Measurements from ENCODE around the gene PHOX2A.

The PHOX2A gene

DNA sequence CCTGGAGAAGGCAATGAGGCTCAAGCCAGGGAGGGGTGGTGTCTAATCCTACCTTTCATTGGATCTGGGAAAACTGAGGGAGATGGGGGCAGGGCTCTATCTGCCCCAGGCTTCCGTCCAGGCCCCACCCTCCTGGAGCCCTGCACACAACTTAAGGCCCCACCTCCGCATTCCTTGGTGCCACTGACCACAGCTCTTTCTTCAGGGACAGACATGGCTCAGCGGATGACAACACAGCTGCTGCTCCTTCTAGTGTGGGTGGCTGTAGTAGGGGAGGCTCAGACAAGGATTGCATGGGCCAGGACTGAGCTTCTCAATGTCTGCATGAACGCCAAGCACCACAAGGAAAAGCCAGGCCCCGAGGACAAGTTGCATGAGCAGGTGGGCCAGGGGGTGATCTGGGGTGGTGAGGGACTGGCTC lies 52.0 kb downstream of the PHOX2A start, which contains the start of gene FOLR1 (continued):
- TF ChIP-seq, protein P1, sequence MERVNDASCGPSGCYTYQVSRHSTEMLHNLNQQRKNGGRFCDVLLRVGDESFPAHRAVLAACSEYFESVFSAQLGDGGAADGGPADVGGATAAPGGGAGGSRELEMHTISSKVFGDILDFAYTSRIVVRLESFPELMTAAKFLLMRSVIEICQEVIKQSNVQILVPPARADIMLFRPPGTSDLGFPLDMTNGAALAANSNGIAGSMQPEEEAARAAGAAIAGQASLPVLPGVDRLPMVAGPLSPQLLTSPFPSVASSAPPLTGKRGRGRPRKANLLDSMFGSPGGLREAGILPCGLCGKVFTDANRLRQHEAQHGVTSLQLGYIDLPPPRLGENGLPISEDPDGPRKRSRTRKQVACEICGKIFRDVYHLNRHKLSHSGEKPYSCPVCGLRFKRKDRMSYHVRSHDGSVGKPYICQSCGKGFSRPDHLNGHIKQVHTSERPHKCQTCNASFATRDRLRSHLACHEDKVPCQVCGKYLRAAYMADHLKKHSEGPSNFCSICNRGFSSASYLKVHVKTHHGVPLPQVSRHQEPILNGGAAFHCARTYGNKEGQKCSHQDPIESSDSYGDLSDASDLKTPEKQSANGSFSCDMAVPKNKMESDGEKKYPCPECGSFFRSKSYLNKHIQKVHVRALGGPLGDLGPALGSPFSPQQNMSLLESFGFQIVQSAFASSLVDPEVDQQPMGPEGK (CRISPR knock-in tag; IDR thresholded peaks at IDR 0.05; ENCODE audit: borderline replicate concordance): no peak

DNA sequence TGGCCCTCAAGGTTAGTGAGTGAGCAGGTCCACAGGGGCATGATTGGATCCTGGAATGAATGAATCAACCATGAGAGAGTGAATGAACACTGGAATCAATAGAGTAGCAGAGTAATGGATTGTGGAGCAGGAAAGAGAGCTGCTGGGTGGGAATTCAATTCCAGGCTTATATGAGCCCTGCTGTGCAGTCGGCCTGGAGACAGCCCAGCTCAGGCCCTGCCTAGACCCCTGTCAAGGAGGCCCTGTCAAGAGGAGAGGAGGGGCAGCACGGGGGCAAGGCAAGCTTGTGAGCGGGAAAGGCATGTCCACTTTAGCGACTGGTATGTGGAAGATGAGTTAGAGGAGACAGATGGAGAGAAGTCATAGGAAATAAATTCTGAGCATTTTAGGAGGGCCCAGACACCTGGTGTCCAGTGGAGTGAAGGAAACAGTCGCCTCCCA lies 53.3 kb downstream of the PHOX2A start:
- TF ChIP-seq, protein P2, sequence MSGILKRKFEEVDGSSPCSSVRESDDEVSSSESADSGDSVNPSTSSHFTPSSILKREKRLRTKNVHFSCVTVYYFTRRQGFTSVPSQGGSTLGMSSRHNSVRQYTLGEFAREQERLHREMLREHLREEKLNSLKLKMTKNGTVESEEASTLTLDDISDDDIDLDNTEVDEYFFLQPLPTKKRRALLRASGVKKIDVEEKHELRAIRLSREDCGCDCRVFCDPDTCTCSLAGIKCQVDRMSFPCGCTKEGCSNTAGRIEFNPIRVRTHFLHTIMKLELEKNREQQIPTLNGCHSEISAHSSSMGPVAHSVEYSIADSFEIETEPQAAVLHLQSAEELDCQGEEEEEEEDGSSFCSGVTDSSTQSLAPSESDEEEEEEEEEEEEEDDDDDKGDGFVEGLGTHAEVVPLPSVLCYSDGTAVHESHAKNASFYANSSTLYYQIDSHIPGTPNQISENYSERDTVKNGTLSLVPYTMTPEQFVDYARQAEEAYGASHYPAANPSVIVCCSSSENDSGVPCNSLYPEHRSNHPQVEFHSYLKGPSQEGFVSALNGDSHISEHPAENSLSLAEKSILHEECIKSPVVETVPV (CRISPR knock-in tag; IDR thresholded peaks at IDR 0.05): no peak
- no peak for TF ChIP-seq ISL1 (CRISPR knock-in tag; IDR thresholded peaks at IDR 0.05)
- no peak for TF ChIP-seq GLIS3 (CRISPR knock-in tag; IDR thresholded peaks at IDR 0.05)
- TF ChIP-seq ESRRG (CRISPR knock-in tag; IDR thresholded peaks at IDR 0.05): no peak
- TF ChIP-seq ZNF565 (CRISPR knock-in tag; conservative IDR thresholded peaks at IDR 0.05; ENCODE audit: low read depth): no peak
- TF ChIP-seq, protein P3, sequence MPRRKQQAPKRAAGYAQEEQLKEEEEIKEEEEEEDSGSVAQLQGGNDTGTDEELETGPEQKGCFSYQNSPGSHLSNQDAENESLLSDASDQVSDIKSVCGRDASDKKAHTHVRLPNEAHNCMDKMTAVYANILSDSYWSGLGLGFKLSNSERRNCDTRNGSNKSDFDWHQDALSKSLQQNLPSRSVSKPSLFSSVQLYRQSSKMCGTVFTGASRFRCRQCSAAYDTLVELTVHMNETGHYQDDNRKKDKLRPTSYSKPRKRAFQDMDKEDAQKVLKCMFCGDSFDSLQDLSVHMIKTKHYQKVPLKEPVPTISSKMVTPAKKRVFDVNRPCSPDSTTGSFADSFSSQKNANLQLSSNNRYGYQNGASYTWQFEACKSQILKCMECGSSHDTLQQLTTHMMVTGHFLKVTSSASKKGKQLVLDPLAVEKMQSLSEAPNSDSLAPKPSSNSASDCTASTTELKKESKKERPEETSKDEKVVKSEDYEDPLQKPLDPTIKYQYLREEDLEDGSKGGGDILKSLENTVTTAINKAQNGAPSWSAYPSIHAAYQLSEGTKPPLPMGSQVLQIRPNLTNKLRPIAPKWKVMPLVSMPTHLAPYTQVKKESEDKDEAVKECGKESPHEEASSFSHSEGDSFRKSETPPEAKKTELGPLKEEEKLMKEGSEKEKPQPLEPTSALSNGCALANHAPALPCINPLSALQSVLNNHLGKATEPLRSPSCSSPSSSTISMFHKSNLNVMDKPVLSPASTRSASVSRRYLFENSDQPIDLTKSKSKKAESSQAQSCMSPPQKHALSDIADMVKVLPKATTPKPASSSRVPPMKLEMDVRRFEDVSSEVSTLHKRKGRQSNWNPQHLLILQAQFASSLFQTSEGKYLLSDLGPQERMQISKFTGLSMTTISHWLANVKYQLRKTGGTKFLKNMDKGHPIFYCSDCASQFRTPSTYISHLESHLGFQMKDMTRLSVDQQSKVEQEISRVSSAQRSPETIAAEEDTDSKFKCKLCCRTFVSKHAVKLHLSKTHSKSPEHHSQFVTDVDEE (CRISPR knock-in tag; IDR thresholded peaks at IDR 0.05): no peak
- TF ChIP-seq PPARA (CRISPR knock-in tag; IDR thresholded peaks at IDR 0.05; ENCODE audit: borderline replicate concordance): no peak
- TF ChIP-seq ZFP3 (CRISPR knock-in tag; IDR thresholded peaks at IDR 0.05): no peak
- ATAC-seq: no peak

DNA sequence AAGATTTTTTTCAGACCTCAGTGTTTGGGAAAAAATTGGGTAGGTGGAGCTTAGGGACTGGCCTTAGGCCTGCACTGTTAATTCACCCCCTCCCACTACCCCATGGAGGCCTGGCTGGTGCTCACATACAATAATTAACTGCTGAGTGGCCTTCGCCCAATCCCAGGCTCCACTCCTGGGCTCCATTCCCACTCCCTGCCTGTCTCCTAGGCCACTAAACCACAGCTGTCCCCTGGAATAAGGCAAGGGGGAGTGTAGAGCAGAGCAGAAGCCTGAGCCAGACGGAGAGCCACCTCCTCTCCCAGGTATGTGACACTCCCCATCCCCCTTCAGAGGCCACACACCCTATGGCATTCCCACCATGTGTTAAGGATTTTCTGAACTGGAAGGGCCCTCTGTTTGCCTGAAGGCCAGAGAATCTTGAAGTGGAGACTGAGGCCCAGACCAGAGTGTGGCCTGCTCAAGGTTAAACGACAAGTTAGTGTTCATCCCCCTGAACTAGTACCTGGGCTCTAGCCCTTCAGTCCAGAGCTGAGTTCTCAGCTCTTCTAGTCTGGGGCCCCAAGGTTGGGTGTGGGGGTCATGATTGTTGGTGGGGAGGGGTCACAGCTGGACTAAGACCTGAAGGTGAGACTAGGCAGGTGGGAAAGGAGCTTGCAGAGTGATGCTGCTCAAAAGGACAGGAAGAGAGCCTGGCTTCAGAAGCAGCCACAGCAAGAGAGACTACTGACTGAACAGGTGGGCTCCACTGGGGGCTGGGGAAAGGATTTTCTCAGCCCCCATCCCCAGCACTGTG lies 54.3 kb downstream of the PHOX2A start:
- ATAC-seq: no peak; the same call in 1 of the 3 replicates

More for the DNA sequence above, 54.3 kb downstream of the PHOX2A start:
- TF ChIP-seq BACH2 (CRISPR knock-in tag; IDR thresholded peaks at IDR 0.05; ENCODE audit: borderline replicate concordance) (no peak), RARB (CRISPR knock-in tag; IDR thresholded peaks at IDR 0.05) (no peak), ESRRG (CRISPR knock-in tag; IDR thresholded peaks at IDR 0.05) (no peak), ZFP3 (CRISPR knock-in tag; IDR thresholded peaks at IDR 0.05) (no peak), ARNTL (CRISPR knock-in tag; IDR thresholded peaks at IDR 0.05; ENCODE audit: borderline replicate concordance, low read depth) (no peak), ZNF565 (CRISPR knock-in tag; conservative IDR thresholded peaks at IDR 0.05; ENCODE audit: low read depth) (no peak), ZFP30 (CRISPR knock-in tag; IDR thresholded peaks at IDR 0.05) (no peak), CSDC2 (CRISPR knock-in tag; IDR thresholded peaks at IDR 0.05) (no peak), ZC3H10 (CRISPR knock-in tag; IDR thresholded peaks at IDR 0.05) (no peak)
- TF ChIP-seq, protein P2 (CRISPR knock-in tag; IDR thresholded peaks at IDR 0.05): no peak
- TF ChIP-seq, protein P1 (CRISPR knock-in tag; IDR thresholded peaks at IDR 0.05; ENCODE audit: borderline replicate concordance): no peak

All from SK-N-SH treated with all-trans-retinoic acid at 6 μM for 48 hours (cell line).